ENCODE measurements around the gene FARP1.

FARP1 gene

GRCh38 chr13:98169331-98169730 lies 26.4 kb downstream of the FARP1 start:
- no peak for DNase-seq (ENCODE audit: low read depth, low spot score)
- ChIA-PET CTCF (no interaction called here), POLR2A (no interaction called here)
- no peak for TF ChIP-seq CTCF (IDR thresholded peaks at IDR 0.05; ENCODE audit: insufficient read depth, low read length, missing control alignments)
- no peak overlapping the region for H3K4me3 ChIP-seq (ENCODE audit: low read depth, low read length)

GRCh38 chr13:98171900-98172589 lies 29.2 kb downstream of the FARP1 start:
- 0 out of 2 replicates have a peak overlapping the region, but pooled peaks have one; percentile 13 for H3K4me3 ChIP-seq (ENCODE audit: low read depth, low read length)
- TF ChIP-seq CTCF (IDR thresholded peaks at IDR 0.05; ENCODE audit: insufficient read depth, low read length, missing control alignments), result no peak
- no peak for DNase-seq (ENCODE audit: low read depth, low spot score)
- ChIA-PET CTCF (interaction anchor here (0.9 kb wide), 1 partner anchor 180 kb away, joined by 3 read pairs; no protein-coding TSS in a partner anchor), POLR2A (interaction anchor here (1.5 kb wide), 1 partner anchor 35 kb away, joined by 6 read pairs; no protein-coding TSS in a partner anchor)

- TF ChIP-seq CTCF (IDR thresholded peaks at IDR 0.05; ENCODE audit: insufficient read depth, low read length, missing control alignments), result no peak
- ChIA-PET POLR2A (interaction anchor here (1.5 kb wide), 1 partner anchor 35 kb away, joined by 6 read pairs; no protein-coding TSS in a partner anchor), CTCF (interaction anchor here (0.9 to 1.0 kb wide), 2 partner anchors 18 to 179 kb away, joined by 3 to 4 read pairs; no protein-coding TSS in a partner anchor)
- DNase-seq (ENCODE audit: low read depth, low spot score), result no peak
- no peak overlapping the region for H3K4me3 ChIP-seq (ENCODE audit: low read depth, low read length)
Measured at GRCh38 chr13:98172590-98173422, 29.9 kb downstream of the FARP1 start.

- peak; percentile 98 for DNase-seq (ENCODE audit: low read depth, low spot score)
- H3K4me3 ChIP-seq (ENCODE audit: low read depth, low read length), result peak overlapping the region; percentile 10
- TF ChIP-seq CTCF (IDR thresholded peaks at IDR 0.05; ENCODE audit: insufficient read depth, low read length, missing control alignments), result no peak
- CTCF ChIA-PET, result interaction anchor here (0.9 to 1.0 kb wide), 2 partner anchors 17 to 179 kb away, joined by 3 to 4 read pairs; no protein-coding TSS in a partner anchor
- POLR2A ChIA-PET, result interaction anchor here (0.6 to 0.8 kb wide), 2 partner anchors 33 to 34 kb away, joined by 3 read pairs; no protein-coding TSS in a partner anchor
Measured at GRCh38 chr13:98173431-98174152, 30.7 kb downstream of the FARP1 start.

- CTCF ChIA-PET, result no interaction called here
- DNase-seq (ENCODE audit: low read depth, low spot score), result no peak
- H3K4me3 ChIP-seq (ENCODE audit: low read depth, low read length), result no peak overlapping the region
- no peak for TF ChIP-seq CTCF (IDR thresholded peaks at IDR 0.05; ENCODE audit: insufficient read depth, low read length, missing control alignments)
- POLR2A ChIA-PET, result interaction anchor here (0.6 kb wide), 2 partner anchors 28 to 34 kb away, joined by 3 read pairs; no protein-coding TSS in a partner anchor
Measured at GRCh38 chr13:98174307-98174706, 31.4 kb downstream of the FARP1 start.

Data from AG04449 (cell line).